SK-N-SH treated with all-trans-retinoic acid at 6 μM for 48 hours (cell line): ENCODE data around the gene FAM227A.

Experiments
- ATAC-seq: fragments of 200-7000 bp; cut with Tn5 transposase; 3 replicates; pipeline ENCODE4 v1.9.1; 2020; ENCODE audit warnings: mild to moderate bottlenecking, moderate library complexity
- ARNTL ChIP-seq: fragments of 450-650 bp; formaldehyde crosslinking; IDR thresholded peaks from 2 replicates; pipeline ENCODE4 v1.5.0; 2020; ENCODE audit warnings: low read depth, mild to moderate bottlenecking, moderate library complexity, borderline replicate concordance
- BACH2 ChIP-seq: fragments of 250-450 bp; sonication (Bioruptor Pico); IDR thresholded peaks from 2 replicates; pipeline ENCODE4 v1.9.0; 2021; ENCODE audit warnings: mild to moderate bottlenecking, borderline replicate concordance
- CSRNP3 ChIP-seq: fragments of 250-450 bp; sonication (Bioruptor Pico); IDR thresholded peaks from 2 replicates; pipeline ENCODE4 v1.5.1; 2021; ENCODE audit warnings: mild to moderate bottlenecking, moderate library complexity
- GLIS3 ChIP-seq: fragments of 250-450 bp; sonication (Bioruptor Pico); IDR thresholded peaks from 2 replicates; pipeline ENCODE4 v1.5.0; 2020; ENCODE audit warnings: mild to moderate bottlenecking, moderate library complexity
- ISL1 ChIP-seq: fragments of 250-450 bp; sonication (Bioruptor Pico); IDR thresholded peaks from 2 replicates; pipeline ENCODE4 v2.1.2; 2022; ENCODE audit warnings: mild to moderate bottlenecking, moderate library complexity
- PATZ1 ChIP-seq: fragments of 250-450 bp; sonication (Bioruptor Pico); IDR thresholded peaks from 2 replicates; pipeline ENCODE4 v1.8.0; 2020; ENCODE audit warnings: mild to moderate bottlenecking, moderate library complexity, borderline replicate concordance
- POU6F1 ChIP-seq: fragments of 250-450 bp; sonication (Bioruptor Pico); IDR thresholded peaks from 2 replicates; pipeline ENCODE4 v1.8.0; 2021; ENCODE audit warnings: low read depth, mild to moderate bottlenecking, moderate library complexity, borderline replicate concordance
- RARB ChIP-seq: fragments of 250-450 bp; sonication (Bioruptor Pico); IDR thresholded peaks from 2 replicates; pipeline ENCODE4 v1.8.0; 2021; ENCODE audit warnings: mild to moderate bottlenecking, moderate library complexity
- SNAI2 ChIP-seq: fragments of 250-450 bp; sonication (Bioruptor Pico); IDR thresholded peaks from 2 replicates; pipeline ENCODE4 v1.5.0; 2020; ENCODE audit warnings: mild to moderate bottlenecking, moderate library complexity
- TCF4 ChIP-seq: fragments of 250-450 bp; sonication (Bioruptor Pico); IDR thresholded peaks from 2 replicates; pipeline ENCODE4 v1.8.0; 2021; ENCODE audit warnings: mild to moderate bottlenecking, moderate library complexity, borderline replicate concordance
- TSHZ2 ChIP-seq: fragments of 250-450 bp; sonication (Bioruptor Pico); IDR thresholded peaks from 2 replicates; pipeline ENCODE4 v1.5.0; 2020; ENCODE audit warnings: mild to moderate bottlenecking, moderate library complexity
- ZC3H10 ChIP-seq: fragments of 250-450 bp; sonication (Bioruptor Pico); IDR thresholded peaks from 2 replicates; pipeline ENCODE4 v1.5.1; 2021; ENCODE audit warnings: mild to moderate bottlenecking, moderate library complexity
- ZFP3 ChIP-seq: fragments of 250-450 bp; sonication (Bioruptor Pico); IDR thresholded peaks from 2 replicates; pipeline ENCODE4 v1.5.0; 2020; ENCODE audit warnings: mild to moderate bottlenecking, moderate library complexity
- ZFP30 ChIP-seq: fragments of 450-650 bp; formaldehyde crosslinking; IDR thresholded peaks from 2 replicates; pipeline ENCODE4 v1.5.0; 2022; ENCODE audit warnings: mild to moderate bottlenecking, moderate library complexity
- ZNF70 ChIP-seq: fragments of 450-650 bp; formaldehyde crosslinking; IDR thresholded peaks from 2 replicates; pipeline ENCODE4 v1.5.0; 2020; ENCODE audit warnings: mild to moderate bottlenecking, moderate library complexity
- ZNF8 ChIP-seq: fragments of 450-650 bp; formaldehyde crosslinking; IDR thresholded peaks from 2 replicates; pipeline ENCODE4 v1.5.0; 2020; ENCODE audit warnings: mild to moderate bottlenecking, moderate library complexity

FAM227A gene

GRCh38 chr22:38696606-38697424, 40.6 kb upstream of the FAM227A start (continued):
- TF ChIP-seq TSHZ2 (CRISPR knock-in tag) (no peak), ZNF8 (CRISPR knock-in tag) (no peak), PATZ1 (no peak), BACH2 (CRISPR knock-in tag) (no peak), ISL1 (no peak)
- TF ChIP-seq, all 23 proteins: peak for 0

GRCh38 chr22:38694940-38695339, 38.7 kb upstream of the FAM227A start:
- TF ChIP-seq ZFP3 (CRISPR knock-in tag) (no peak), ISL1 (no peak), TCF4 (no peak), ZFP30 (CRISPR knock-in tag) (no peak), BACH2 (CRISPR knock-in tag) (no peak), SNAI2 (CRISPR knock-in tag) (no peak), GLIS3 (CRISPR knock-in tag) (no peak), CSRNP3 (CRISPR knock-in tag) (no peak), ZNF70 (CRISPR knock-in tag) (no peak), POU6F1 (CRISPR knock-in tag) (no peak)
- ATAC-seq: no peak

GRCh38 chr22:38694049-38694448, 37.9 kb upstream of the FAM227A start:
- no peak for ATAC-seq
- TF ChIP-seq RARB (no peak), ZC3H10 (no peak), ISL1 (no peak), ARNTL (CRISPR knock-in tag) (no peak), ZNF8 (CRISPR knock-in tag) (no peak), TSHZ2 (CRISPR knock-in tag) (no peak), SNAI2 (CRISPR knock-in tag) (no peak)

- TF ChIP-seq POU6F1 (CRISPR knock-in tag): no peak
- no peak for ATAC-seq
Observed at GRCh38 chr22:38689651-38690050, 33.5 kb upstream of the FAM227A start.
